SK-N-SH treated with all-trans-retinoic acid at 6 μM for 48 hours (cell line): ENCODE measurements around the gene TFDP1.

ENCODE experiments used
- ATAC-seq: fragments of 200-7000 bp; cut with Tn5 transposase; 3 replicates; pipeline ENCODE4 v1.9.1; 2020; ENCODE audit warnings: mild to moderate bottlenecking, moderate library complexity
- ARNTL ChIP-seq: fragments of 450-650 bp; formaldehyde crosslinking; IDR thresholded peaks from 2 replicates; pipeline ENCODE4 v1.5.0; 2020; ENCODE audit warnings: low read depth, mild to moderate bottlenecking, moderate library complexity, borderline replicate concordance
- BACH2 ChIP-seq: fragments of 250-450 bp; sonication (Bioruptor Pico); IDR thresholded peaks from 2 replicates; pipeline ENCODE4 v1.9.0; 2021; ENCODE audit warnings: mild to moderate bottlenecking, borderline replicate concordance
- CSDC2 ChIP-seq: fragments of 250-450 bp; sonication (Bioruptor Pico); IDR thresholded peaks from 2 replicates; pipeline ENCODE4 v1.5.0; 2020; ENCODE audit warnings: mild to moderate bottlenecking, moderate library complexity
- GLIS3 ChIP-seq: fragments of 250-450 bp; sonication (Bioruptor Pico); IDR thresholded peaks from 2 replicates; pipeline ENCODE4 v1.5.0; 2020; ENCODE audit warnings: mild to moderate bottlenecking, moderate library complexity
- OSR1 ChIP-seq: fragments of 250-450 bp; sonication (Bioruptor Pico); IDR thresholded peaks from 2 replicates; pipeline ENCODE4 v1.8.0; 2022; ENCODE audit warnings: moderate library complexity, mild to moderate bottlenecking, inconsistent platforms
- RARB ChIP-seq: fragments of 250-450 bp; sonication (Bioruptor Pico); IDR thresholded peaks from 2 replicates; pipeline ENCODE4 v1.8.0; 2021; ENCODE audit warnings: mild to moderate bottlenecking, moderate library complexity
- SNAI2 ChIP-seq: fragments of 250-450 bp; sonication (Bioruptor Pico); IDR thresholded peaks from 2 replicates; pipeline ENCODE4 v1.5.0; 2020; ENCODE audit warnings: mild to moderate bottlenecking, moderate library complexity
- TCF4 ChIP-seq: fragments of 250-450 bp; sonication (Bioruptor Pico); IDR thresholded peaks from 2 replicates; pipeline ENCODE4 v1.8.0; 2021; ENCODE audit warnings: mild to moderate bottlenecking, moderate library complexity, borderline replicate concordance
- TOX ChIP-seq: fragments of 250-450 bp; sonication (Bioruptor Pico); IDR thresholded peaks from 2 replicates; pipeline ENCODE4 v1.8.0; 2021; ENCODE audit warnings: mild to moderate bottlenecking, moderate library complexity, borderline replicate concordance
- ZC3H10 ChIP-seq: fragments of 250-450 bp; sonication (Bioruptor Pico); IDR thresholded peaks from 2 replicates; pipeline ENCODE4 v1.5.1; 2021; ENCODE audit warnings: mild to moderate bottlenecking, moderate library complexity
- ZFP30 ChIP-seq: fragments of 450-650 bp; formaldehyde crosslinking; IDR thresholded peaks from 2 replicates; pipeline ENCODE4 v1.5.0; 2022; ENCODE audit warnings: mild to moderate bottlenecking, moderate library complexity
- ZNF565 ChIP-seq: fragments of 450-650 bp; formaldehyde crosslinking; conservative IDR thresholded peaks from 2 replicates; pipeline ENCODE4 v1.5.0; 2020; ENCODE audit warnings: low read depth, mild to moderate bottlenecking, moderate library complexity
- ZNF8 ChIP-seq: fragments of 450-650 bp; formaldehyde crosslinking; IDR thresholded peaks from 2 replicates; pipeline ENCODE4 v1.5.0; 2020; ENCODE audit warnings: mild to moderate bottlenecking, moderate library complexity
- TF ChIP-seq, protein P1 (sequence below): fragments of 250-450 bp; sonication (Bioruptor Pico); IDR thresholded peaks from 2 replicates; pipeline ENCODE4 v1.5.1; 2020; ENCODE audit warnings: low read depth, mild to moderate bottlenecking, moderate library complexity
- TF ChIP-seq, protein P2 (sequence below): fragments of 250-450 bp; sonication (Bioruptor Pico); IDR thresholded peaks from 2 replicates; pipeline ENCODE4 v1.5.0; 2020; ENCODE audit warnings: mild to moderate bottlenecking, moderate library complexity
- TF ChIP-seq, protein P3 (sequence below): fragments of 250-450 bp; sonication (Bioruptor Pico); IDR thresholded peaks from 2 replicates; pipeline ENCODE4 v1.5.1; 2021; ENCODE audit warnings: mild to moderate bottlenecking, moderate library complexity
- TF ChIP-seq, protein P4 (sequence below): fragments of 250-450 bp; sonication (Bioruptor Pico); IDR thresholded peaks from 2 replicates; pipeline ENCODE4 v1.8.0; 2021; ENCODE audit warnings: low read depth, mild to moderate bottlenecking, moderate library complexity, borderline replicate concordance

The TFDP1 gene

DNA sequence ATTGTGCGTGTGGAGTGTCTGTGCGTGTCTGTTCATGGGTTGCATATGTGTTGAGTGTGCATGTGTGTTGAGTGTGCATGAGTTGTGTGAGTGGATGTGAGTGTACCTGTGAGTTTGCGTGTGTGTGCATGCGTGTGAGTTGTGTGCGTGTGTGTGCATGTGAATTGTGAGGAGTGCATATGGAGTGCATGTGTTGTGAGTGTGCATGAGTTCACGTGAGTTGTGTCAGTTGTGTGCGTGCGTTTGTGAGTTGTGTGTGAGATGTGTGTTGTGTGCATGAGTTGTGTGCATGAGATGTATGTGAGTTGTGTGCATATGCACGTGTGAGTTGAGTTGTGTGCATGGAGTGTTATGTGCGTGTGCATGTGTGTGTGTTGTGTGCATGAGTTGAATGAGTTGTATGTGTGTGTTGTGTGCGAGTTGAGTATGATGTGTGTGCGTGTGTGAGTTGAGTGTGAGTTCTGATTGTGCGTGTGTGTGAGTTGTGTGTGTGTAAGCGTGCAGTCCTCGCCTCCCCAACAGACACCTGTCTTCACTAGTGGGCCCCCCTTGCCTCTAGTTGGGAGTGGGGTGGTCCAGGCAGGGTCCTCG is 29.3 kb downstream of the TFDP1 start:
- ATAC-seq, result no peak
- TF ChIP-seq TOX (CRISPR knock-in tag) (no peak), ZFP30 (CRISPR knock-in tag) (no peak), ZNF565 (CRISPR knock-in tag) (no peak), ZC3H10 (no peak), CSDC2 (no peak), RARB (no peak), ARNTL (CRISPR knock-in tag) (no peak)
- TF ChIP-seq, protein P1, sequence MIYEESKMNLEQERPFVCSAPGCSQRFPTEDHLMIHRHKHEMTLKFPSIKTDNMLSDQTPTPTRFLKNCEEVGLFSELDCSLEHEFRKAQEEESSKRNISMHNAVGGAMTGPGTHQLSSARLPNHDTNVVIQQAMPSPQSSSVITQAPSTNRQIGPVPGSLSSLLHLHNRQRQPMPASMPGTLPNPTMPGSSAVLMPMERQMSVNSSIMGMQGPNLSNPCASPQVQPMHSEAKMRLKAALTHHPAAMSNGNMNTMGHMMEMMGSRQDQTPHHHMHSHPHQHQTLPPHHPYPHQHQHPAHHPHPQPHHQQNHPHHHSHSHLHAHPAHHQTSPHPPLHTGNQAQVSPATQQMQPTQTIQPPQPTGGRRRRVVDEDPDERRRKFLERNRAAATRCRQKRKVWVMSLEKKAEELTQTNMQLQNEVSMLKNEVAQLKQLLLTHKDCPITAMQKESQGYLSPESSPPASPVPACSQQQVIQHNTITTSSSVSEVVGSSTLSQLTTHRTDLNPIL (CRISPR knock-in tag), result no peak

DNA sequence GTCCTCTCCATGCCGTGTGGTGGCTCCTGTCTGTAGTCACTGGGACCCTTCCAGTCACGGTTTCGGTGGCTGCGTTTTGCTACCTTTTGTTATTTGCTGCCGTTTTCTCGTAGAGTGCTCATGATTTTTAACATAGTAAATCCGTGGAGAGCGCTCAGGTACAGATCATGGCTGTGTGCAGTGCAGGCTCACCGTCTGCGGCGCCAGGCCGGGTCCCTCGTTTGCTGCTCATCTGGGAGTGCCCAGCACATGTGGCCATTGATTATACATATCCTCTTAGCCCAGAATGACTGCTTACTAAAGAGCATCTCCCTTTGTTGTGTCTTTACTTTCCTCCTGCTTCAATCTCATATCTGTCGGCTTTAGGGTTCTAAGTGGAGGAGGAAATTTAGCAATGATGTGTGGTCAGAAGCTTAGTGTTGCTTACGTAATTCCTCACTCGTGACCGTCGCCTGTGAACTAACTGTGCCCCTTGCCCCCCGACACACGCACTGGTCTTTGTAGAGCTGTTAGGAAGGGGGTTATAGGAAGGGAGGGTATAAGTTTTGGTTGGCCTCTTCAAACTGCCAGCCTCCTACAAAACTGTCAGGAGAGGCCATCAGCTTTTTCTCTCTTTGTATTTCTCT is 31.8 kb downstream of the TFDP1 start:
- TF ChIP-seq TOX (CRISPR knock-in tag) (no peak), CSDC2 (no peak), ZC3H10 (no peak), OSR1 (CRISPR knock-in tag) (no peak), ZNF8 (CRISPR knock-in tag) (no peak)
- TF ChIP-seq, protein P2, sequence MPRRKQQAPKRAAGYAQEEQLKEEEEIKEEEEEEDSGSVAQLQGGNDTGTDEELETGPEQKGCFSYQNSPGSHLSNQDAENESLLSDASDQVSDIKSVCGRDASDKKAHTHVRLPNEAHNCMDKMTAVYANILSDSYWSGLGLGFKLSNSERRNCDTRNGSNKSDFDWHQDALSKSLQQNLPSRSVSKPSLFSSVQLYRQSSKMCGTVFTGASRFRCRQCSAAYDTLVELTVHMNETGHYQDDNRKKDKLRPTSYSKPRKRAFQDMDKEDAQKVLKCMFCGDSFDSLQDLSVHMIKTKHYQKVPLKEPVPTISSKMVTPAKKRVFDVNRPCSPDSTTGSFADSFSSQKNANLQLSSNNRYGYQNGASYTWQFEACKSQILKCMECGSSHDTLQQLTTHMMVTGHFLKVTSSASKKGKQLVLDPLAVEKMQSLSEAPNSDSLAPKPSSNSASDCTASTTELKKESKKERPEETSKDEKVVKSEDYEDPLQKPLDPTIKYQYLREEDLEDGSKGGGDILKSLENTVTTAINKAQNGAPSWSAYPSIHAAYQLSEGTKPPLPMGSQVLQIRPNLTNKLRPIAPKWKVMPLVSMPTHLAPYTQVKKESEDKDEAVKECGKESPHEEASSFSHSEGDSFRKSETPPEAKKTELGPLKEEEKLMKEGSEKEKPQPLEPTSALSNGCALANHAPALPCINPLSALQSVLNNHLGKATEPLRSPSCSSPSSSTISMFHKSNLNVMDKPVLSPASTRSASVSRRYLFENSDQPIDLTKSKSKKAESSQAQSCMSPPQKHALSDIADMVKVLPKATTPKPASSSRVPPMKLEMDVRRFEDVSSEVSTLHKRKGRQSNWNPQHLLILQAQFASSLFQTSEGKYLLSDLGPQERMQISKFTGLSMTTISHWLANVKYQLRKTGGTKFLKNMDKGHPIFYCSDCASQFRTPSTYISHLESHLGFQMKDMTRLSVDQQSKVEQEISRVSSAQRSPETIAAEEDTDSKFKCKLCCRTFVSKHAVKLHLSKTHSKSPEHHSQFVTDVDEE (CRISPR knock-in tag), result no peak
- no peak for ATAC-seq

DNA sequence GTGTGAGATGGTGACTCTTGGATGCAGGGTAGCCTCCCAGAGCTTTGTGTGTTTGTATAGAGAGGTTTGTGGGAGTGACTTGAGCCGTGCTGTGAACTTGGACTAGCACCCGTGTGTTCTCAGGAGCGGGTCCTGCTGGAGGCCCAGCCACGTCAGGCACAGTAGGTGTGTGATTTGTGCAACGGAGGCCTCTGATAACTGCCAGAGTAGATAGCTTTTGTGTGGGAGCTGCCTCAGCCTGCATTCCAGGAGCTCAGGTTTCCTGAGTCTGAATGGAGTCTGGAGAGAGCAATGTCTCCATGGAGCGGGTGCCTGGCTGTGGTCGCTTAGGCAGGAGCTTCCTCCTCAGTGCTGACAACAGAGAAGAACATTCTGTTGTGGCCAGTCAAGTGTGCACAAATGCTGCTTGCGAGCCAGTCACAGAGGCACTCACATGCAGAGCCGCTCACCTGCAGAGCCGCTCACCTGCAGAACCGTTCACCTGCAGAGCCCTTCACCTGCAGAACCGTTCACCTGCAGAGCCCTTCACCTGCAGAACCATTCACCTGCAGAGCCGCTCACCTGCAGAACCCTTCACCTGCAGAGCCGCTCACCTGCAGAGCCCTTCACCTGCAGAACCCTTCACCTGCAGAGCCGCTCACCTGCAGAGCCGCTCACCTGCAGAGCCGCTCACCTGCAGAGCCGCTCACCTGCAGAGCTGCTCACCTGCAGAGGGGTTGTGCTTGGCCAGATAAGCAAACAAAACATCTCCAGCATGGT is 32.6 kb downstream of the TFDP1 start:
- TF ChIP-seq ZC3H10 (no peak), TCF4 (CRISPR knock-in tag) (no peak), ARNTL (CRISPR knock-in tag) (no peak), SNAI2 (no peak), GLIS3 (CRISPR knock-in tag) (no peak), ZNF8 (CRISPR knock-in tag) (no peak), BACH2 (CRISPR knock-in tag) (no peak)
- TF ChIP-seq, protein P3, sequence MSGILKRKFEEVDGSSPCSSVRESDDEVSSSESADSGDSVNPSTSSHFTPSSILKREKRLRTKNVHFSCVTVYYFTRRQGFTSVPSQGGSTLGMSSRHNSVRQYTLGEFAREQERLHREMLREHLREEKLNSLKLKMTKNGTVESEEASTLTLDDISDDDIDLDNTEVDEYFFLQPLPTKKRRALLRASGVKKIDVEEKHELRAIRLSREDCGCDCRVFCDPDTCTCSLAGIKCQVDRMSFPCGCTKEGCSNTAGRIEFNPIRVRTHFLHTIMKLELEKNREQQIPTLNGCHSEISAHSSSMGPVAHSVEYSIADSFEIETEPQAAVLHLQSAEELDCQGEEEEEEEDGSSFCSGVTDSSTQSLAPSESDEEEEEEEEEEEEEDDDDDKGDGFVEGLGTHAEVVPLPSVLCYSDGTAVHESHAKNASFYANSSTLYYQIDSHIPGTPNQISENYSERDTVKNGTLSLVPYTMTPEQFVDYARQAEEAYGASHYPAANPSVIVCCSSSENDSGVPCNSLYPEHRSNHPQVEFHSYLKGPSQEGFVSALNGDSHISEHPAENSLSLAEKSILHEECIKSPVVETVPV (CRISPR knock-in tag), result no peak
- TF ChIP-seq, protein P4, sequence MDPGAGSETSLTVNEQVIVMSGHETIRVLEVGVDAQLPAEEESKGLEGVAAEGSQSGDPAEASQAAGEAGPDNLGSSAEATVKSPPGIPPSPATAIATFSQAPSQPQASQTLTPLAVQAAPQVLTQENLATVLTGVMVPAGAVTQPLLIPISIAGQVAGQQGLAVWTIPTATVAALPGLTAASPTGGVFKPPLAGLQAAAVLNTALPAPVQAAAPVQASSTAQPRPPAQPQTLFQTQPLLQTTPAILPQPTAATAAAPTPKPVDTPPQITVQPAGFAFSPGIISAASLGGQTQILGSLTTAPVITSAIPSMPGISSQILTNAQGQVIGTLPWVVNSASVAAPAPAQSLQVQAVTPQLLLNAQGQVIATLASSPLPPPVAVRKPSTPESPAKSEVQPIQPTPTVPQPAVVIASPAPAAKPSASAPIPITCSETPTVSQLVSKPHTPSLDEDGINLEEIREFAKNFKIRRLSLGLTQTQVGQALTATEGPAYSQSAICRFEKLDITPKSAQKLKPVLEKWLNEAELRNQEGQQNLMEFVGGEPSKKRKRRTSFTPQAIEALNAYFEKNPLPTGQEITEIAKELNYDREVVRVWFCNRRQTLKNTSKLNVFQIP (CRISPR knock-in tag), result no peak
- ATAC-seq, result peak; percentile 82

DNA sequence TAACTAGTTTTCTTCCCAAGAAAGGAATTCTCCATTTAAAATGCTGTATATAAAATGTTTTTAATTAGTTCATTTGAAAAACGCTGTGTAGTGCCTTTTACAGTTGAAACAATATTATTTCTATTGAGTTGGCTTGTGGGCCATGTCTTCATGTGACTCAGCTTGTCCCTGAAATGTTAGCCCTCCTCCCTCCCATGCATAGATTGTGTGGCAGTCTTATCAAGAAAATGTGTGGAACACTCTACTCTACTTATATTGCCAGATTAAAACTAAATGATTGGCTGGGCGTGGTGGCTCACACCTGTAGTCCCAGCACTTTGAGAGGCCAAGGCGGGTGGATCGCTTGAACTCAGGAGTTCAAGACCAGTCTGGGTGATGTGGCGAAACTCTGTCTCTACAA is 33.4 kb downstream of the TFDP1 start:
- no peak for ATAC-seq
- TF ChIP-seq ZFP30 (CRISPR knock-in tag), result no peak
- TF ChIP-seq, protein P2 (CRISPR knock-in tag), result no peak
